ENCODE measurements around the gene SIGLEC10. TPM values are rescaled to one million over a fixed set of nuclear protein-coding genes. Genes with fewer than 3 reads are reported as not detected.
A peak's percentile ranks its signal among the peaks of the same experiment; 100 is the strongest.

SIGLEC10 gene
- total and polyA plus RNA-seq, 9 of the 15 experiments (the other 6 are each of a cell fraction or from before 2014, with no cell fraction given), result 0.10 to 1.8 (median 0.82) TPM

- TF ChIP-seq SAFB2 (IDR thresholded peaks at IDR 0.05; ENCODE audit: borderline replicate concordance, low read depth, low read length, severe bottlenecking) (no peak), KLF13 (tag; IDR thresholded peaks at IDR 0.05; ENCODE audit: borderline replicate concordance, low read depth) (peak; percentile 68), RFX7 (CRISPR knock-in tag; IDR thresholded peaks at IDR 0.05) (no peak), ZBED1 (IDR thresholded peaks at IDR 0.05) (0 out of 2 replicates have a peak, but pooled peaks have one; percentile 8), CTCFL (IDR thresholded peaks at IDR 0.05; ENCODE audit: borderline replicate concordance, insufficient read depth, low read depth, low read length, poor library complexity, severe bottlenecking) (peak; percentile 65), ZNF212 (CRISPR knock-in tag; IDR thresholded peaks at IDR 0.05) (no peak), HOXB6 (CRISPR knock-in tag; IDR thresholded peaks at IDR 0.05; ENCODE audit: borderline replicate concordance) (no peak), ZBTB11 (CRISPR knock-in tag; IDR thresholded peaks at IDR 0.05) (0 out of 6 replicates have a peak, but pooled peaks of 1 of the 3 experiments have one; percentile 23), ZNF239 (CRISPR knock-in tag; IDR thresholded peaks at IDR 0.05) (no peak), ZNF57 (CRISPR knock-in tag; IDR thresholded peaks at IDR 0.05) (no peak), ZNF134 (CRISPR knock-in tag; conservative IDR thresholded peaks at IDR 0.05) (no peak), DMBX1 (CRISPR knock-in tag; IDR thresholded peaks at IDR 0.05; ENCODE audit: borderline replicate concordance) (peak; percentile 75; the same call in 1 of the 2 replicates), HMG20A (CRISPR knock-in tag; conservative IDR thresholded peaks at IDR 0.05) (no peak), AFF1 (IDR thresholded peaks at IDR 0.05; ENCODE audit: low read depth in 1 of 2, partially characterized antibody in 2 of 2) (peak in 1 of 2 experiments; percentile 98), NCOA1 (IDR thresholded peaks at IDR 0.05; ENCODE audit: low read depth) (peak; percentile 69), MYC (IDR thresholded peaks at IDR 0.05; ENCODE audit: low read depth, low read length) (peak; percentile 62; the same call in 1 of the 2 replicates), MYC (CRISPR knock-in tag; IDR thresholded peaks at IDR 0.05; ENCODE audit: borderline replicate concordance, low read depth) (no peak), ZNF124 (CRISPR knock-in tag; IDR thresholded peaks at IDR 0.05) (no peak), KDM2B (CRISPR knock-in tag; IDR thresholded peaks at IDR 0.05) (no peak)
These were observed 4.6 kb upstream of the SIGLEC10 start (continued) for GRCh38 chr19:51422053-51422448.

All from K562 (cell line).